Activated T-cell treated with anti-CD3 and anti-CD28 coated beads, Interleukin-2, amount 50 U/mL, for 72 hours (primary cell): ENCODE measurements around the gene FILIP1. TPM values are rescaled to one million over a fixed set of nuclear protein-coding genes. Genes with fewer than 3 reads are reported as not detected.
"Not testable (repeated sequence)": the region's sequence is repeated elsewhere in the genome, so short reads cannot be mapped to it uniquely, and the experiment has no call there.

Source experiments
- ATAC-seq, 2 donors: fragments of 150-1000 bp; cut with Tn5 transposase; replicated peaks in 1 of 2; 2 replicates each; pipeline ENCODE4 v1.10.0; 2021; ENCODE audit warnings: moderate library complexity in 2 of 2, mild to moderate bottlenecking in 1 of 2
- DNase-seq, 2 donors: peaks; one replicate each; pipeline ENCODE4 v3.0.0; 2021 to 2022; ENCODE audit warnings: mixed read lengths in 1 of 2
- H3K27ac Mint-ChIP-seq: one replicate; pipeline ENCODE4 v1.8.0; 2022; ENCODE audit warnings: mild to moderate bottlenecking, moderate library complexity, mixed read lengths
- H3K27me3 Mint-ChIP-seq: one replicate; pipeline ENCODE4 v1.8.0; 2022; ENCODE audit warnings: low read depth, mixed read lengths
- H3K36me3 Mint-ChIP-seq, 2 donors: one replicate each; pipeline ENCODE4 v1.8.0; 2022; ENCODE audit warnings: mixed read lengths in 2 of 2, mild to moderate bottlenecking in 1 of 2; ENCODE audit not compliant: insufficient read depth in 2 of 2
- H3K4me1 Mint-ChIP-seq: one replicate; pipeline ENCODE4 v1.8.0; 2022; ENCODE audit warnings: low read depth, mixed read lengths
- H3K4me3 Mint-ChIP-seq, 2 donors: one replicate each; pipeline ENCODE4 v1.8.0; 2022; ENCODE audit warnings: mild to moderate bottlenecking in 2 of 2, mixed read lengths in 2 of 2, moderate library complexity in 2 of 2
- H3K9me3 Mint-ChIP-seq, 2 donors: one replicate each; pipeline ENCODE4 v1.8.0; 2022; ENCODE audit warnings: mixed read lengths in 2 of 2
- total RNA-seq, 2 donors: library from RNA; stranded (reverse); gene quantifications; one replicate each; pipeline ENCODE4 v1.2.3, GENCODE V29; 2022

Gene FILIP1
- total RNA-seq, 2 donors from 2014 or later, result 0.05 TPM; not detected in 1

GRCh38 chr6:75437421-75437891 is 56.1 kb downstream of the FILIP1 start:
- H3K27me3 Mint-ChIP-seq, result peaks cover 19% of the 10 kb centered on the region
- no peaks in the 10 kb centered on the region for H3K9me3 Mint-ChIP-seq
- no peak for ATAC-seq
- H3K27ac Mint-ChIP-seq, result no peak overlapping the region
- no peaks in the 10 kb centered on the region for H3K4me1 Mint-ChIP-seq
- H3K36me3 Mint-ChIP-seq, result no peaks in the 10 kb centered on the region
- no peak overlapping the region for H3K4me3 Mint-ChIP-seq
- no peak for DNase-seq

GRCh38 chr6:75436869-75437268 is 56.7 kb downstream of the FILIP1 start:
- H3K4me3 Mint-ChIP-seq, result no peak overlapping the region
- no peaks in the 10 kb centered on the region for H3K9me3 Mint-ChIP-seq
- DNase-seq (no peak), ATAC-seq (no peak)
- H3K27me3 Mint-ChIP-seq, result peaks cover 19% of the 10 kb centered on the region
- no peaks in the 10 kb centered on the region for H3K36me3 Mint-ChIP-seq
- H3K27ac Mint-ChIP-seq, result no peak overlapping the region
- no peaks in the 10 kb centered on the region for H3K4me1 Mint-ChIP-seq

- H3K27ac Mint-ChIP-seq, H3K4me1 Mint-ChIP-seq, H3K4me3 Mint-ChIP-seq, H3K36me3 Mint-ChIP-seq, ATAC-seq, H3K9me3 Mint-ChIP-seq, DNase-seq: not testable (repeated sequence)
- peaks cover 19% of the 10 kb centered on the region for H3K27me3 Mint-ChIP-seq
Observed at GRCh38 chr6:75432809-75433208, 60.8 kb downstream of the FILIP1 start.

- Mint-ChIP-seq H3K27me3 (peaks cover 13% of the 10 kb centered on the region), H3K4me3 (no peak overlapping the region), H3K9me3 (peaks cover 2% of the 10 kb centered on the region in 2 donors), H3K36me3 (peaks cover 0 to 1% of the 10 kb centered on the region in 2 donors), H3K27ac (no peak overlapping the region), H3K4me1 (no peaks in the 10 kb centered on the region)
- peak in 1 of 2 donors; percentile 70 for ATAC-seq
- DNase-seq, result no peak
Observed at GRCh38 chr6:75431379-75431778, 62.2 kb downstream of the FILIP1 start.

- H3K36me3 Mint-ChIP-seq, result peaks cover 0 to 1% of the 10 kb centered on the region in 2 donors
- DNase-seq (no peak), ATAC-seq (no peak)
- no peaks in the 10 kb centered on the region for H3K4me1 Mint-ChIP-seq
- H3K4me3 Mint-ChIP-seq, result no peak overlapping the region
- peaks cover 12% of the 10 kb centered on the region for H3K27me3 Mint-ChIP-seq
- no peak overlapping the region for H3K27ac Mint-ChIP-seq
- peaks cover 2% of the 10 kb centered on the region in 2 donors for H3K9me3 Mint-ChIP-seq
Observed at GRCh38 chr6:75430631-75431325, 62.8 kb downstream of the FILIP1 start.

GRCh38 chr6:75429061-75429703 is 64.4 kb downstream of the FILIP1 start:
- Mint-ChIP-seq H3K36me3 (peaks cover 0 to 1% of the 10 kb centered on the region in 2 donors), H3K4me3 (no peak overlapping the region), H3K9me3 (peaks cover 2% of the 10 kb centered on the region in 2 donors), H3K4me1 (peaks cover 12% of the 10 kb centered on the region), H3K27ac (no peak overlapping the region), H3K27me3 (peaks cover under 1% of the 10 kb centered on the region)
- no peak for DNase-seq
- no peak for ATAC-seq

- H3K36me3 Mint-ChIP-seq, result peaks cover 0 to 1% of the 10 kb centered on the region in 2 donors
- DNase-seq (no peak), ATAC-seq (no peak)
- H3K4me3 Mint-ChIP-seq, result no peak overlapping the region
- peaks cover 12% of the 10 kb centered on the region for H3K4me1 Mint-ChIP-seq
- no peak overlapping the region for H3K27ac Mint-ChIP-seq
- peaks cover 2% of the 10 kb centered on the region in 2 donors for H3K9me3 Mint-ChIP-seq
- no peaks in the 10 kb centered on the region for H3K27me3 Mint-ChIP-seq
Observed at GRCh38 chr6:75428204-75428603, 65.4 kb downstream of the FILIP1 start.

- no peak for ATAC-seq
- no peak overlapping the region for H3K27ac Mint-ChIP-seq
Observed at GRCh38 chr6:75427329-75427728, 66.3 kb downstream of the FILIP1 start.

GRCh38 chr6:75424618-75425548 is 68.7 kb downstream of the FILIP1 start:
- Mint-ChIP-seq H3K36me3 (no peaks in the 10 kb centered on the region), H3K4me3 (no peak overlapping the region), H3K27ac (no peak overlapping the region), H3K27me3 (no peaks in the 10 kb centered on the region), H3K4me1 (peaks cover 12% of the 10 kb centered on the region), H3K9me3 (peaks cover 0 to 2% of the 10 kb centered on the region in 2 donors)
- DNase-seq (no peak), ATAC-seq (no peak)

More at GRCh38 chr6:75427329-75427728, 66.3 kb downstream of the FILIP1 start:
- Mint-ChIP-seq H3K4me3 (no peak overlapping the region), H3K9me3 (peaks cover 2% of the 10 kb centered on the region in 2 donors), H3K36me3 (peaks cover 0 to 1% of the 10 kb centered on the region in 2 donors), H3K27me3 (no peaks in the 10 kb centered on the region), H3K4me1 (peaks cover 12% of the 10 kb centered on the region)
- no peak for DNase-seq

- Mint-ChIP-seq H3K27me3 (no peaks in the 10 kb centered on the region), H3K9me3 (no peaks in the 10 kb centered on the region), H3K4me1 (peaks cover 12% of the 10 kb centered on the region), H3K4me3 (no peak overlapping the region), H3K36me3 (no peaks in the 10 kb centered on the region), H3K27ac (no peak overlapping the region)
- ATAC-seq (no peak), DNase-seq (no peak)
Observed at GRCh38 chr6:75423386-75423785, 70.2 kb downstream of the FILIP1 start.

- DNase-seq, result no peak
- H3K27me3 Mint-ChIP-seq, result no peaks in the 10 kb centered on the region
- H3K9me3 Mint-ChIP-seq, result no peaks in the 10 kb centered on the region
- no peak overlapping the region for H3K4me3 Mint-ChIP-seq
- H3K27ac Mint-ChIP-seq, result no peak overlapping the region
- ATAC-seq, result no peak
- peaks cover 12% of the 10 kb centered on the region for H3K4me1 Mint-ChIP-seq
- H3K36me3 Mint-ChIP-seq, result no peaks in the 10 kb centered on the region
Observed at GRCh38 chr6:75422024-75422639, 71.5 kb downstream of the FILIP1 start.

GRCh38 chr6:75421316-75422023 is 72.1 kb downstream of the FILIP1 start:
- no peak overlapping the region for H3K27ac Mint-ChIP-seq
- no peak for DNase-seq

More at GRCh38 chr6:75421316-75422023, 72.1 kb downstream of the FILIP1 start:
- Mint-ChIP-seq H3K36me3 (no peaks in the 10 kb centered on the region), H3K4me1 (peaks cover 12% of the 10 kb centered on the region), H3K27me3 (no peaks in the 10 kb centered on the region), H3K4me3 (no peak overlapping the region), H3K9me3 (no peaks in the 10 kb centered on the region)
- no peak for ATAC-seq
